NCI-H2081 treated with DMSO at 0.1 percent for 48 hours (cell line): ENCODE data around the gene ACTN1.
"Not testable (repeated sequence)": the region's sequence is repeated elsewhere in the genome, so short reads cannot be mapped to it uniquely, and the experiment has no call there.

Experiments used
- DNase-seq: peaks from one replicate; lab custom pipeline; 2025; lab: John Stamatoyannopoulos, UW

Gene ACTN1

DNA sequence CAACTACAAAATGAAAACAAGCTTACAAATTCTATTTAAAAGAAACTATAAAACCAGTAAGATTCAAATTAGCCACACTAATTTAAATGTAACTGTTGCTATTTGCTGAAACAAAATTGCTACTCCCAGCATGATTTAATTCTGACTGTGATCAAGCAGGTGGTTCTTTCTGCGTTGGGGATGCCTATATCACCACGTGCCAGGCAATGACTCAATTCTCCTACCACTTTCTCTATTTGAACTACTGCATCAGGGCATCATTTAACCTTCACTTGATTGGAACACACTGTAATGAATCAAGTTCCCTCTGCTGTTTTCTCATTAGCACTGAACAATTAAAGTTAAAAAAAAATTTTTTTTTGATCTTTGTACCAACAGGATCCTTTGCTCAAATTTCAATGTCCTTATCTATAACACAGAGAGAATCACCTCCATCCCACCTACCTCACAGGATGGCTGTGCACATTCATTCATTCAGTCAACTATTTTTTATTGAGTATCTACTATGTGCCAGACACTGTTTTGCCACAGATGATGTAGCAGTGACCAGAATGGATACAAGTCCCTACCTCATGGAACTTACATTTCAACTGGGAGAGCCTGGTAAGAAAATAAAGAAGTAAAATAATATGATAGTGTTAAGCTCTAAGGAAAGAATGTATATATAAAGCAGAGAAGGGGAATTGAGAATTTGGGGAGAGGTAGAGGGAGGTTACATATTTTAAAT, 8.0 kb upstream of the ACTN1 start:
- no peak for DNase-seq

GRCh38 chr14:68986225-68986624, 7.1 kb upstream of the ACTN1 start:
- no peak for DNase-seq

DNA sequence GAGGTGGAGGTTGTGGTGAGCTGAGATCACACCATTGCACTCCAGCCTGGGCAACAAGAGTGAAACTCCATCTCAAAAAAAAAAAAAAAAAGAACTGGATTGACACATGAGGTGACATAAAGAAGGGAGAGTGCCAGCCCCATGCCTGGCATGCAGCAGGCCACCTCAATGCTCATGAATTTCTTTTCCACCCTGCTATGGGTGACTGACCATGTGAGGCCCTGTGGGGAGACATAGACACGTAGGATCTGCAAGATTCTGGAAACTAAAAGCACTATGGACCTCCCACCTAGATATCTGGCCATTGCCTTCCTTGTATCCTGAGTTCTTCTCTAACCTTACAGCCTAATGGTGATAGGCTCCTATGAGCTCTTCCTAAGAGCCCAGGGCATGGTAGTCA, 5.6 kb upstream of the ACTN1 start:
- DNase-seq, result no peak

DNA sequence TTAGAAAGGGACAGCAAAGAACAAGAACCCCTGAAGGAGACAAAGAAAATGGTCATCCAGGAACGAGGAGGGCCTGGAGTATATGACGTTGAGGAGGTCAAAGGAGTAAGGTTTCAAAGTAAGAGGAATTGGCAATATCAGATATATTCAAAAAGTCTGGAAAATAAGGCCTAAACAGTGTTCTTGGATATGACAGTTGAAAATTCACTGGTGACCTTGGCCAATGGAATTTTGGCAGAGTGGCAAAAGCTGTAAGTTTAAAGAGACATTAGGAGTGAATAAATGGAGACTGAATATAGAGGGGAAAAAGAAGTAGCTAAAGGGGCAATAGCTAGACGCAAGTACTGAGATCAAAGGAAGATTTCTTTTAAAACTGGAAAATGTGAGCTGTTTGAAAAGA, 4.1 kb upstream of the ACTN1 start:
- no peak for DNase-seq

GRCh38 chr14:68982581-68982980, 3.5 kb upstream of the ACTN1 start:
- no peak for DNase-seq

DNA sequence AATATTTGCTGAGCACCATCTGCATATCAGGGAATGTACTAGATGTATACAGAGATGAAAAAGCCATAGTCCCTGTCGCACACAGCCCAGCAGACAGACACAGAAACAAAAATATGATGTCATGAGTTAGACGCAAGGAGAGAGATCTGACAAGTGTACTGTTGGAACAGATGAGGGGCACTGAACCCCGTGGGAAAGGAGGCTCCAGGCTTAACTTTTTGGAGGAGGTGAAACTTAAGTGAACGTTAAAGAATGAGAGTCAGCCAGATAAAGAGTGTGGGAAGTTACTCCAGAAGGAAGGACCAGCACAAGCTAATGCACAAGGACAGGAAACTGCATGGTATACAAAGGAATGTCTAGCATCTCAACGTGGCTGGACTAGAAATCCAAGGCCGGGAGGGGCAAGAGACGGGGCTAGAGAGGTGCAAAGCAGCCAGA, 2.5 kb upstream of the ACTN1 start:
- no peak for DNase-seq

DNA sequence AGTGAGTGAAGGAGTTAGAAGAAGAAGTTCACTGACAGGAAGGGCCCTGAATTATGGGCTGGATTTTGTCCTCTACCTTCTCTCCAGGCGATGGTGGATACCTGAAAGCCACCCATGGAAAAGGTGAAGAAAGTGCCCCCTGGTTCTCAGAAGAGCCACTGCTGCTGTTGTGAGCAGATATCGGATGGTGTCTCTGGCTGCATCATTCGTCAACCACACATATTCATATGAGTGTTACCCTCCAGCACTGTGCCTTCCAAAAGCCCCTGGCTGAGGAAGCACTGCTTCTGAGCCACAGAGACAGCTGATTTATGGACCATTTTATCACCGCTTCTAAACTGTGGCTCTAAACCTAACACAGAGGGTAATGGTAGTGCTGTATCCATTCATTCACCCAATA, 2.0 kb upstream of the ACTN1 start:
- no peak for DNase-seq

DNA sequence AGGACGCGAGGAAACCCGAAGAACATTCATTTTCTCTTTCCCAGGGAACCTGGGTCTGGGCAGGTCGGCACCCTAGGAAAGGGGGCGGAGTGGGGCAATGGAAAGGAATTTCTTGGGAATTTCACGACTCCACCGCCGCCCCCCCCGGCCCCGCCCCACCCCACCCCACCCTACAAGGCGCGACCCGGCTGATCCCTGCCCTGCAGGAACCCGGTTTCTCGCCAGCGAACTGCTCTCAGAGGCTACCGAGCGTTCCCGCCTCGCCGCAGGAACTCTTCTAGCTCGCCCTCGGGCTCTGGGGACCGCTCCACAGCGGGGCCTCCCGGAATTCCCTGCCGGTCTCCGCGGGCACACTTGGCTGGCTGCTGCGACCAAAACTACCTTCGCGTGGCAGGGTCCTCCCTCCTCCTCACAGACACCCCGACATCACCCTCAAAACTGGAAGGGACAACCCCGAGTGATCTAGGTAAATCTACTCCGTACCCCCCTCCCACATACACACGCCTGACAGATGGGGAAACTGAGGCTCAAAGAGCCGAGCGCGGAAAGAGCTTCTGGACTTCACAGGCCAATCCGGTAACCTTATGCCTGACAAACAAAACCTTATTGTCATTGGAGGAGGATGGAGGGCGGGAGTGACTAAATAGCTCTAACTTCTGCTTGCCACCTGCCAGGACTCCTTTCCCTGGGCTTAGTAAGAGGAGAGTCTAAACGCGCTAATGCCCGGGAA, 785 bp upstream of the ACTN1 start:
- DNase-seq, result no peak

GRCh38 chr14:68978172-68978911, 760 bp downstream of the ACTN1 start:
- no peak for DNase-seq

- no peak for DNase-seq
Observed at GRCh38 chr14:68977718-68978171, 1.4 kb downstream of the ACTN1 start.

- DNase-seq, result no peak
Observed at GRCh38 chr14:68977180-68977717, 1.9 kb downstream of the ACTN1 start.

- DNase-seq, result no peak
Observed at GRCh38 chr14:68976160-68977067, 2.7 kb downstream of the ACTN1 start.

- DNase-seq, result no peak
Observed at GRCh38 chr14:68975667-68976066, 3.4 kb downstream of the ACTN1 start.

DNA sequence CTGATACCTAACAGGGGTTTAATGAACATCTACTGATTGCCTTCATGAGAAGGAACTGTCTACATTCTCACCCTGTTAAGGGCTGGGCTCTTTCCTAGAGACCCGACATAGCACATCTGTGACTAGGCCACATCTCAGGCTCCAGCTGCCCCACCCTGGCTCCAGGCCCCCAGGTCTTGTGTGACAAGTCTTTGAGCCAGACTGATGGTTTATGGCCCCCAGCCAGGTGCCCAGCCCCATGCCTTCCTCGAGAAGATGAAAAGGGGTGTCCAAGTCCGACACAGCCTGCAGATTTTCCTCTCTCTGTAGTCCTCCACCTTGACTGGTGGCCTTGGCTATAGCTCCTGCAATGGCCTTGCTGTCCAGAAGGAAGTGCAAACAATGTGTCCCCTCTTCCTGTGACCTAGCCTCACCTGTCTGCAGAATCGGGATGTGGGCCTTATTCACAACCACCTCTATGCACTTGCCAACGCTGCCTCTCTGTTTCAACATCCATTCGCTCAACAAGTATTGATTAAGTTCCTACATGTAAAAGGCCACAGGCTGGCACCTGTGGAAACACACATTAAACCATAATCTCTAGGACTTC, 4.2 kb downstream of the ACTN1 start:
- no peak for DNase-seq

DNA sequence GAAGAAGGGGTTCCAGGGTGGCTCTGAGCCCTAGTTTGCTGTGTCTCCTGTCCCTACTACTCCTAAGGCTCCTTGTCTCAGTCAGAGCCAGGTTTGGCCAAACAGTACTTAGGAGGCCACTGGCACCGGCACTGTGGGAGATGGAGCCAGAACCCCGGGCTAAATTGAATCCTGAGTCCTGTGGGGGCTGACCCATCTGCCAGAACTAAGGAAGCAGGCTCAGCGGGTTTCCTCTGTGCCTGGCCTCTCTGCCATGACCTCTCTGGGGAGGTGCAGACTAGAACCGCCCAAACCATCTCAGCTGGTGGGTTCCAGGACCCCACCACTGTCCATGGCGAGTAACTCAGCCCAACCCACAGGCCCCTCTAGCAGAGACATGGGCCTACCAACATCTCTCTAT, 5.5 kb downstream of the ACTN1 start:
- DNase-seq, result no peak

DNA sequence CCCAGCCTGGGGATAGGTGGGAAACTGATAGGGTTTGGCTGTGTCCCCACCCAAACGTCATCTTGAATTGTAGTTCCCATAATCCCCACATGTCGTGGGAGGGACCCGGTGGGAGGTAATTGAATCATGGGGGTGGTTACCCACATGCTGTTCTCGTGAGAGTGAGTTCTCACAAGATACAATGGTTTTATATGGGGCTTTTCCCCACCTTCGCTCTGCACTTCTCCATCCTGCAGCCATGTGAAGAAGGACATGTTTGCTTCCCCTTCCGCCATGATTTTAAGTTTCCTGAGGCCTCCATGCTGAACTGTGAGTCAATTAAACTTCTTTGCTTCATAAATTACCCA, 5.9 kb downstream of the ACTN1 start:
- not testable (repeated sequence) for DNase-seq

- DNase-seq, result no peak
Observed at GRCh38 chr14:68972507-68973218, 6.4 kb downstream of the ACTN1 start.

- no peak for DNase-seq
Observed at GRCh38 chr14:68971411-68972035, 7.6 kb downstream of the ACTN1 start.

DNA sequence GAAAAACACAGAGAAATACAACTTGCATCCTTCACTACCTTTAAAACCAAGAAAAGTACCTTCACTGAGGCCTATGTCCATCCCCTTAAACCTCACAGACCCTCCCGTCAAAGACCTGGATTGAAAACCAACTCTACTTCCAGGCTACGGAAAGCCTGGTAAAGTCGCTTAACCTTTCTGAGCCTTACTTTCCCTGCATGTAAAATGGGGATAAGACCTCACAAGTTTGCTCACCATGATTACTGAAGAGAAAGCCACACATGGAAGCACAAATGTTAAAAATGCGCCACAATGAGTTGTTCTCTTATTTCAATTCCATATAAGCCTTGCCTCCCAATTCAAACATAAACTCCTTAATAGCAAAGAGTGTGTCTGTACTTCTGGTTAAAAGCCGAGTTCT, 8.4 kb downstream of the ACTN1 start:
- DNase-seq, result no peak

DNA sequence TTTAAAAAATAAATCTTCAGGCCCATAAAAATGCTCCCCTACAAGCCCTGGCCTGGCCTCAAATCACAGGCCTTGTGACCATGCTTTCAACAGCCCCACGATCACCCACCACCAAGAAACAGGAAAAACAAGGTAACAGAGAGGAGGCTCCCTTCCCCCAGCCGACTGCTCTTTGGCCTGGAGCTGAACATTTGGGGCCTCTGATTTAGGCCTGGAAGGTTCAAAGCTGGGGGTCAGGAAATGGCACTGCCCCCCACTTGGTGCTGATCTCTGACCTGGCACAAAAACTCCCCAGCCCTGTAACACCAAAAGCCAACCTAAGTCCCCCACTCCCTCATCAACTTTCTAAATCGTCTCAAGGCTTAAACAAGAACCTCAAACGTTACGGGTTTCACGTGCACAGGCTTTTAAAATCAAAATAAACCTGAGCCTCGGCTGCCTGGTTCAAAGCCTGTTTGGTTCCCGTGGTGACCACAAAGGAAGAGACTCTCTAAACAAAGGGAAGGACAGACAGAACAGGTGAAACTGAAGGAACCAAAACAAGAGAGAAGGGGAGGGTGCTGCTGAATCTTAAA, 9.0 kb downstream of the ACTN1 start:
- DNase-seq, result no peak
